ENCODE measurements around the gene ARL6IP4. TPM values are rescaled to one million over a fixed set of nuclear protein-coding genes. Genes with fewer than 3 reads are reported as not detected.
A peak's percentile ranks its signal among the peaks of the same experiment; 100 is the strongest.

ARL6IP4 gene
- total and polyA plus RNA-seq, 10 of the 15 experiments (the other 5 are each of a cell fraction or from before 2014, with no cell fraction given), result 2.5 to 320 (median 188) TPM

GRCh38 chr12:122934722-122935121 is 45.8 kb upstream of the ARL6IP4 start (continued):
- TF ChIP-seq BCLAF1 (IDR thresholded peaks at IDR 0.05), result no peak
- peak; percentile 34; the same call in 1 of the 2 replicates for TF ChIP-seq RELB (IDR thresholded peaks at IDR 0.05; ENCODE audit: low read depth)
- no peak for TF ChIP-seq YBX1 (IDR thresholded peaks at IDR 0.05)
- no peak for TF ChIP-seq ASH2L (IDR thresholded peaks at IDR 0.05; ENCODE audit: borderline replicate concordance, low read depth)
- TF ChIP-seq, protein P1, sequence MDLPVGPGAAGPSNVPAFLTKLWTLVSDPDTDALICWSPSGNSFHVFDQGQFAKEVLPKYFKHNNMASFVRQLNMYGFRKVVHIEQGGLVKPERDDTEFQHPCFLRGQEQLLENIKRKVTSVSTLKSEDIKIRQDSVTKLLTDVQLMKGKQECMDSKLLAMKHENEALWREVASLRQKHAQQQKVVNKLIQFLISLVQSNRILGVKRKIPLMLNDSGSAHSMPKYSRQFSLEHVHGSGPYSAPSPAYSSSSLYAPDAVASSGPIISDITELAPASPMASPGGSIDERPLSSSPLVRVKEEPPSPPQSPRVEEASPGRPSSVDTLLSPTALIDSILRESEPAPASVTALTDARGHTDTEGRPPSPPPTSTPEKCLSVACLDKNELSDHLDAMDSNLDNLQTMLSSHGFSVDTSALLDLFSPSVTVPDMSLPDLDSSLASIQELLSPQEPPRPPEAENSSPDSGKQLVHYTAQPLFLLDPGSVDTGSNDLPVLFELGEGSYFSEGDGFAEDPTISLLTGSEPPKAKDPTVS (IDR thresholded peaks at IDR 0.05; ENCODE audit: low read depth, low read length), result no peak
- TF ChIP-seq SPI1 (IDR thresholded peaks at IDR 0.05; ENCODE audit: borderline replicate concordance, insufficient read depth, low read depth, low read length), result no peak
- TF ChIP-seq EED (IDR thresholded peaks at IDR 0.05; ENCODE audit: low read depth), result peak; percentile 67; the same call in 1 of the 2 replicates
- no peak for TF ChIP-seq HDAC6 (IDR thresholded peaks at IDR 0.05; ENCODE audit: unreplicated experiment)
- peak in 1 of 2 experiments; percentile 45; a peak in 2 of 4 replicates for TF ChIP-seq IKZF2 (IDR thresholded peaks at IDR 0.05)
- TF ChIP-seq RCOR1 (conservative IDR thresholded peaks at IDR 0.05; ENCODE audit: low read depth, low read length), result no peak
- no peak for TF ChIP-seq CBX5 (IDR thresholded peaks at IDR 0.05; ENCODE audit: low read depth)
- no peak for TF ChIP-seq BACH1 (IDR thresholded peaks at IDR 0.05; ENCODE audit: borderline replicate concordance)
- no peak for TF ChIP-seq SUZ12 (IDR thresholded peaks at IDR 0.05; ENCODE audit: unreplicated experiment)
- TF ChIP-seq PML (IDR thresholded peaks at IDR 0.05; ENCODE audit: low read length), result no peak
- TF ChIP-seq MEF2A (IDR thresholded peaks at IDR 0.05; ENCODE audit: insufficient read depth, low read depth, low read length), result peak; percentile 76; the same call in 1 of the 2 replicates
- TF ChIP-seq IRF4 (IDR thresholded peaks at IDR 0.05; ENCODE audit: low read depth, low read length), result no peak
- TF ChIP-seq KAT2A (conservative IDR thresholded peaks at IDR 0.05; ENCODE audit: control insufficient read depth, low read depth, low read length), result no peak
- no peak for TF ChIP-seq ZNF24 (IDR thresholded peaks at IDR 0.05)
- no peak for TF ChIP-seq BCL3 (IDR thresholded peaks at IDR 0.05; ENCODE audit: borderline replicate concordance, insufficient read depth, low read depth, low read length, poor library complexity, severe bottlenecking)
- TF ChIP-seq JUNB (IDR thresholded peaks at IDR 0.05), result 0 out of 2 replicates have a peak, but pooled peaks have one; percentile 8
- no peak for TF ChIP-seq REST (IDR thresholded peaks at IDR 0.05; ENCODE audit: low read depth, low read length)

Data from GM12878 (cell line).